GM12878 (cell line): ENCODE results near the gene LBH. TPM values are rescaled to one million over a fixed set of nuclear protein-coding genes. Genes with fewer than 3 reads are reported as not detected.

Experiments
- ATAC-seq: fragments of 200-7000 bp; cut with Tn5 transposase; 3 replicates; pipeline ENCODE4 v1.9.1; 2020; ENCODE audit warnings: mild to moderate bottlenecking, moderate library complexity
- BruUV-seq: library from RNA; stranded (reverse); fragments of 400-500 nt; replicated peaks from 2 replicates; lab custom pipeline; 2021; lab: Mats Ljungman, UMichigan
- CTCF ChIA-PET: fragments of 300-600 bp; sonication (Branson Sonifier 250); formaldehyde crosslinking; extraction: SDS; loops from one replicate; lab custom pipeline; 2021; ENCODE audit warnings: inconsistent platforms; lab: Yijun Ruan, JAX
- POLR2A ChIA-PET: fragments of 350-600 bp; formaldehyde crosslinking; extraction: SDS; loops from one replicate; lab custom pipeline; 2021; ENCODE audit warnings: inconsistent platforms; lab: Charles Lee
- RAD21 ChIA-PET: fragments of 300-600 bp; sonication (Branson Sonifier 250); formaldehyde crosslinking; loops from one replicate; lab custom pipeline; 2023; ENCODE audit warnings: antibody characterized with exemption; ENCODE audit not compliant: unreplicated experiment; lab: Charles Lee
- SMC1A ChIA-PET: fragments of 300-600 bp; sonication (Branson Sonifier 250); formaldehyde crosslinking; loops from one replicate; lab custom pipeline; 2023; ENCODE audit not compliant: unreplicated experiment, uncharacterized antibody; lab: Charles Lee
- DNase-seq: peaks from one replicate; pipeline ENCODE4 v3.0.0-alpha.2; 2011; ENCODE audit warnings: low read depth, low spot score
- FAIRE-seq: peaks from 3 replicates; lab custom pipeline; 2011; peaks lifted over from hg19 to GRCh38; lab: Jason Lieb, UNC
- H2AFZ ChIP-seq: 2 replicates; pipeline ENCODE4 v1.6.0; 2011; ENCODE audit warnings: low read depth, low read length, control low read depth; ENCODE audit not compliant: control insufficient read depth
- H3K27ac ChIP-seq: 2 replicates; pipeline ENCODE4 v1.5.1; 2011; ENCODE audit warnings: control low read depth; ENCODE audit not compliant: control insufficient read depth, insufficient read depth
- H3K27me3 ChIP-seq, 2 experiments: replicated peaks in 1 of 2; 2 replicates each; pipeline versions ENCODE4 v1.6.0 to v1.6.1; 2011; ENCODE audit warnings: low read length in 1 of 2; ENCODE audit not compliant: control insufficient read depth in 2 of 2, insufficient read depth in 2 of 2
- H3K36me3 ChIP-seq, 2 experiments: 2 replicates each; pipeline ENCODE4 v1.5.1; 2011; ENCODE audit warnings: low read length in 1 of 2; ENCODE audit not compliant: control insufficient read depth in 2 of 2, insufficient read depth in 2 of 2
- H3K4me1 ChIP-seq: 2 replicates; pipeline ENCODE4 v1.6.1; 2011; ENCODE audit warnings: mild to moderate bottlenecking, low read length, moderate library complexity, mixed read lengths; ENCODE audit not compliant: control insufficient read depth, insufficient read depth
- H3K4me2 ChIP-seq: 2 replicates; pipeline ENCODE4 v1.6.0; 2011; ENCODE audit warnings: control low read depth; ENCODE audit not compliant: control insufficient read depth, insufficient read depth
- H3K4me3 ChIP-seq: fragments of 200-600 bp; sonication (generic); 2 replicates; pipeline ENCODE4 v1.5.1; 2016
- H3K79me2 ChIP-seq: 2 replicates; pipeline ENCODE4 v1.6.0; 2011; ENCODE audit warnings: low read length; ENCODE audit not compliant: control insufficient read depth, insufficient read depth
- H3K9ac ChIP-seq: 2 replicates; pipeline ENCODE4 v1.8.0; 2011; ENCODE audit warnings: low read length, control low read depth, mixed read lengths; ENCODE audit not compliant: control insufficient read depth, insufficient read depth
- H3K9me3 ChIP-seq: replicated peaks from 3 replicates; pipeline ENCODE4 v1.5.1; 2011; ENCODE audit warnings: mild to moderate bottlenecking, low read length; ENCODE audit not compliant: control insufficient read depth, insufficient read depth
- H4K20me1 ChIP-seq: 2 replicates; pipeline ENCODE4 v1.6.0; 2011; ENCODE audit not compliant: control insufficient read depth, insufficient read depth
- BCL3 ChIP-seq: IDR thresholded peaks from 2 replicates; pipeline ENCODE4 v1.6.1; 2011; ENCODE audit warnings: borderline replicate concordance, low read depth, mild to moderate bottlenecking, moderate library complexity, low read length; ENCODE audit not compliant: insufficient read depth, poor library complexity, severe bottlenecking
- EED ChIP-seq: sonication (generic); IDR thresholded peaks from 2 replicates; pipeline ENCODE4 v1.6.1; 2016; ENCODE audit warnings: antibody characterized with exemption, low read depth
- POU2F2 ChIP-seq: IDR thresholded peaks from 3 replicates; pipeline ENCODE4 v1.6.1; 2011; ENCODE audit warnings: low read depth, mild to moderate bottlenecking, low read length, borderline replicate concordance
- RAD21 ChIP-seq: IDR thresholded peaks from 2 replicates; pipeline ENCODE4 v1.6.1; 2011; ENCODE audit warnings: mild to moderate bottlenecking, low read depth, low read length, moderate library complexity; ENCODE audit not compliant: insufficient read depth
- SMC3 ChIP-seq: IDR thresholded peaks from 2 replicates; pipeline ENCODE4 v1.6.1; 2011; ENCODE audit warnings: low read length, improper control_type of control experiment, borderline replicate concordance
- USF2 ChIP-seq: IDR thresholded peaks from 2 replicates; pipeline ENCODE4 v1.6.1; 2011; ENCODE audit warnings: low read depth, low read length, improper control_type of control experiment, borderline replicate concordance
- ZBED1 ChIP-seq: IDR thresholded peaks from 2 replicates; pipeline ENCODE4 v1.6.1; 2016; ENCODE audit warnings: borderline replicate concordance
- ZBTB11 ChIP-seq: fragments of 450-650 bp; formaldehyde crosslinking; IDR thresholded peaks from 2 replicates; pipeline ENCODE4 v1.5.0; 2022; ENCODE audit warnings: mild to moderate bottlenecking, missing genetic modification characterization
- WGBS: methylation state at CpG from one replicate; pipeline ENCODE4 v1.1.6; 2016; ENCODE audit warnings: low lambda C conversion rate; ENCODE audit not compliant: insufficient replicate concordance, insufficient coverage; ENCODE audit errors: missing lambda C conversion rate; 5-methylcytosine and 5-hydroxymethylcytosine counted together
- in situ Hi-C: fragments of 300-500 bp; cut with MboI; formaldehyde crosslinking; loops from 9 replicates; pipeline ENCODE4 v1.14.3; 2018; ENCODE audit warnings: mixed read lengths
- intact Hi-C: fragments of 100-400 bp; cut with micrococcal nuclease; formaldehyde crosslinking; loops from one replicate; pipeline ENCODE4 v1.14.2; 2022; ENCODE audit not compliant: unreplicated experiment
- polyA plus RNA-seq, 11 experiments: library from polyadenylated mRNA; depleted of rRNA in 4 of 11; unstranded in 6 of 11; stranded (reverse) in 5 of 11; fragments of >200 nt; fragmentation: Nextera tagmentation in 4 of 11; fragmentation: Illumina TruSeq in 1 of 11; extraction: Ambion mirVana in 4 of 11; extraction: Trizol in 1 of 11; gene quantifications; 1 replicate in 1 of 11; 2 replicates in 10 of 11; pipeline versions ENCODE4 v1.2.1 to v1.2.3, GENCODE V29; 2011 to 2016; ENCODE audit warnings: inconsistent platforms in 2 of 11, missing spikeins in 2 of 11, low read depth in 1 of 11
- total RNA-seq, 4 experiments: library from RNA; depleted of rRNA in 3 of 4; stranded (reverse); fragments of >200 nt in 3 of 4; fragmentation: Illumina TruSeq in 1 of 4; extraction: Trizol in 1 of 4; gene quantifications; 2 replicates each; pipeline versions ENCODE4 v1.2.1 to v1.2.3, GENCODE V29; 2013 to 2021
- TF ChIP-seq, protein P1 (sequence below), 3 experiments: IDR thresholded peaks in 2 of 3; conservative IDR thresholded peaks in 1 of 3; 2 replicates each; pipeline ENCODE4 v1.5.1; 2011; ENCODE audit warnings: low read depth in 3 of 3, low read length in 3 of 3, mild to moderate bottlenecking in 3 of 3, control low read depth in 2 of 3, moderate library complexity in 2 of 3, inconsistent platforms in 1 of 3, mixed read lengths in 1 of 3; ENCODE audit not compliant: control insufficient read depth in 2 of 3, insufficient read depth in 1 of 3; ENCODE audit errors: extremely low read depth in 1 of 3
- TF ChIP-seq, protein P2 (sequence below): fragments of 450-650 bp; IDR thresholded peaks from 2 replicates; pipeline ENCODE4 v1.6.1; 2014; ENCODE audit warnings: mild to moderate bottlenecking

Gene LBH
- total and polyA plus RNA-seq, 10 of the 15 experiments (the other 5 are each of a cell fraction or from before 2014, with no cell fraction given), result 9.3 to 133 (median 34.1) TPM

DNA sequence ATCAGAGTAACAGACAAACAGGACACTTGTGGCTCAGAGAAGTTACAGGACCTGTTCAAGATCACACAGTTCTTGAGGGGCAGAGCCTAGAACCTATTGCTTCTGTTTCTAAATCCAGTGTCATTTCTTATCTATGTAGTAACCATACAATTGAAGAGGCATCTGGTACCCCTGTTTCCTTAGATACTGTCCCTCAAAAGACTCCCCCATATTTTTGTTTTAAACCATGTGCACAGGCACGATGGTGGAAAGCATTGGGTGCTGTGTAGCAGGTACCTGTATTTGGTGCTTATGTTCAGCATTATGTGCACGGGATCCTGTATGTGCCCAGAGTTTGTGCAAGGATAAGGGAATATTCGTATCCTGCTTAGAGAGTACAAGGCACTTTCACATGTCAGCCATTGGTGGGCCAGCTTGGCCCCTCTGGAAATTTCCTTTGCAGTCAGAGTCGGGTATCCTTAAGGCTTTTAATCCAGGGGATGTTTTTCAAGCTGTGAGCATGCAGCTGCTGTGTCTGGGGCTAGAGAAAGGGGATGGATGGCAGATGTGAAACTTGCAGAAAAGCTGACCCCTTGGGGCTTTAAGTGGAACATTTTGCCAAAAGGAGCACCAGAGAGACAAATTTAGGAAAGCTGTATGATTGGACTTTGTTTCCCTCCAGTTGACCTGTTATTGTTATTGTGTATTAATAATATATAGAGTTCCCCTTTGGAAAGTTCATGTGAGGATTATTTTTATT, 2.1 kb downstream of the LBH start:
- peak overlapping the region; percentile 74 for H3K9ac ChIP-seq
- TF ChIP-seq ZBED1 (no peak), ZBTB11 (no peak), EED (no peak; the same call in 1 of the 2 replicates), USF2 (no peak), POU2F2 (no peak), BCL3 (no peak), SMC3 (0 out of 2 replicates have a peak, but pooled peaks have one; percentile 3), RAD21 (0 out of 2 replicates have a peak, but pooled peaks have one; percentile 13)
- TF ChIP-seq, protein P1, sequence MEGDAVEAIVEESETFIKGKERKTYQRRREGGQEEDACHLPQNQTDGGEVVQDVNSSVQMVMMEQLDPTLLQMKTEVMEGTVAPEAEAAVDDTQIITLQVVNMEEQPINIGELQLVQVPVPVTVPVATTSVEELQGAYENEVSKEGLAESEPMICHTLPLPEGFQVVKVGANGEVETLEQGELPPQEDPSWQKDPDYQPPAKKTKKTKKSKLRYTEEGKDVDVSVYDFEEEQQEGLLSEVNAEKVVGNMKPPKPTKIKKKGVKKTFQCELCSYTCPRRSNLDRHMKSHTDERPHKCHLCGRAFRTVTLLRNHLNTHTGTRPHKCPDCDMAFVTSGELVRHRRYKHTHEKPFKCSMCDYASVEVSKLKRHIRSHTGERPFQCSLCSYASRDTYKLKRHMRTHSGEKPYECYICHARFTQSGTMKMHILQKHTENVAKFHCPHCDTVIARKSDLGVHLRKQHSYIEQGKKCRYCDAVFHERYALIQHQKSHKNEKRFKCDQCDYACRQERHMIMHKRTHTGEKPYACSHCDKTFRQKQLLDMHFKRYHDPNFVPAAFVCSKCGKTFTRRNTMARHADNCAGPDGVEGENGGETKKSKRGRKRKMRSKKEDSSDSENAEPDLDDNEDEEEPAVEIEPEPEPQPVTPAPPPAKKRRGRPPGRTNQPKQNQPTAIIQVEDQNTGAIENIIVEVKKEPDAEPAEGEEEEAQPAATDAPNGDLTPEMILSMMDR (IDR thresholded peaks at IDR 0.05 in 2 of 3, conservative IDR thresholded peaks at IDR 0.05 in 1 of 3; ENCODE audit: control insufficient read depth in 2 of 3, extremely low read depth in 1 of 3, insufficient read depth in 1 of 3, low read depth in 3 of 3, low read length in 3 of 3), result 0 out of 6 replicates have a peak, but pooled peaks of 1 of the 3 experiments have one; percentile 2
- TF ChIP-seq, protein P2, sequence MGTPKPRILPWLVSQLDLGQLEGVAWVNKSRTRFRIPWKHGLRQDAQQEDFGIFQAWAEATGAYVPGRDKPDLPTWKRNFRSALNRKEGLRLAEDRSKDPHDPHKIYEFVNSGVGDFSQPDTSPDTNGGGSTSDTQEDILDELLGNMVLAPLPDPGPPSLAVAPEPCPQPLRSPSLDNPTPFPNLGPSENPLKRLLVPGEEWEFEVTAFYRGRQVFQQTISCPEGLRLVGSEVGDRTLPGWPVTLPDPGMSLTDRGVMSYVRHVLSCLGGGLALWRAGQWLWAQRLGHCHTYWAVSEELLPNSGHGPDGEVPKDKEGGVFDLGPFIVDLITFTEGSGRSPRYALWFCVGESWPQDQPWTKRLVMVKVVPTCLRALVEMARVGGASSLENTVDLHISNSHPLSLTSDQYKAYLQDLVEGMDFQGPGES, result no peak
- TF ChIP-seq, all 136 proteins: peak for 3
- no peaks in the 10 kb centered on the region for H3K27me3 ChIP-seq
- no peaks in the 10 kb centered on the region; a peak in 2 of 4 replicates for H3K36me3 ChIP-seq
- no peak overlapping the region; the same call in 1 of the 2 replicates for H3K27ac ChIP-seq
- H3K4me2 ChIP-seq, result peak overlapping the region; percentile 97
- SMC1A ChIA-PET, result interaction anchor here (0.6 to 25.4 kb wide), 34 partner anchors 10 to 478 kb away, joined by 3 to 444 read pairs (median 4); partner anchors contain the start of gene LCLAT1
- RAD21 ChIA-PET, result interaction anchor here (0.6 to 18.4 kb wide), 23 partner anchors 8 to 478 kb away, joined by 3 to 322 read pairs (median 7); partner anchors contain the start of gene LCLAT1
- DNase-seq (no peak), ATAC-seq (no peak), FAIRE-seq (no peak)
- in situ Hi-C loops, result no loop called here
- H3K4me1 ChIP-seq, result peaks cover 35% of the 10 kb centered on the region
- peaks cover 20% of the 10 kb centered on the region for H3K79me2 ChIP-seq
- intact Hi-C loops, result loop anchor here (2.0 to 10.0 kb wide), 5 partner anchors 55 to 394 kb away; partner anchors contain the start of gene LCLAT1
- H2AFZ ChIP-seq, result no peak overlapping the region
- peaks cover 23% of the 10 kb centered on the region; the same call in 2 of the 3 replicates for H3K9me3 ChIP-seq
- H3K4me3 ChIP-seq, result peak overlapping the region; percentile 80
- no peaks in the 10 kb centered on the region for H4K20me1 ChIP-seq
- no TSS peak for BruUV-seq
- POLR2A ChIA-PET, result interaction anchor here (0.5 to 6.6 kb wide), 15 partner anchors 10 to 453 kb away, joined by 3 to 65 read pairs (median 3); partner anchors contain the start of gene YPEL5
- CTCF ChIA-PET, result interaction anchor here (0.6 to 9.9 kb wide), 26 partner anchors 10 to 479 kb away, joined by 3 to 104 read pairs (median 4); no protein-coding TSS in a partner anchor
- 29% methylated on average over 4 of the region's 4 CpGs for WGBS
